Erythroblast (primary cell): ENCODE results near the gene CEBPB.

Experiments used
- GATA1 ChIP-seq: IDR thresholded peaks from 2 replicates; pipeline ENCODE4 v1.6.1; 2011; ENCODE audit warnings: low read depth, mild to moderate bottlenecking, control low read depth, low read length, moderate library complexity
- POLR2A ChIP-seq: IDR thresholded peaks from 2 replicates; pipeline ENCODE4 v1.6.1; 2011; ENCODE audit warnings: mild to moderate bottlenecking, low read length

GRCh38 chr20:50233325-50234212, 42.9 kb downstream of the CEBPB start:
- no peak for TF ChIP-seq POLR2A
- no peak for TF ChIP-seq GATA1
